ENCODE measurements around the gene PCNP.
"Not testable (repeated sequence)": the region's sequence is repeated elsewhere in the genome, so short reads cannot be mapped to it uniquely, and the experiment has no call there.

The PCNP gene, protein sequence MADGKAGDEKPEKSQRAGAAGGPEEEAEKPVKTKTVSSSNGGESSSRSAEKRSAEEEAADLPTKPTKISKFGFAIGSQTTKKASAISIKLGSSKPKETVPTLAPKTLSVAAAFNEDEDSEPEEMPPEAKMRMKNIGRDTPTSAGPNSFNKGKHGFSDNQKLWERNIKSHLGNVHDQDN

DNA sequence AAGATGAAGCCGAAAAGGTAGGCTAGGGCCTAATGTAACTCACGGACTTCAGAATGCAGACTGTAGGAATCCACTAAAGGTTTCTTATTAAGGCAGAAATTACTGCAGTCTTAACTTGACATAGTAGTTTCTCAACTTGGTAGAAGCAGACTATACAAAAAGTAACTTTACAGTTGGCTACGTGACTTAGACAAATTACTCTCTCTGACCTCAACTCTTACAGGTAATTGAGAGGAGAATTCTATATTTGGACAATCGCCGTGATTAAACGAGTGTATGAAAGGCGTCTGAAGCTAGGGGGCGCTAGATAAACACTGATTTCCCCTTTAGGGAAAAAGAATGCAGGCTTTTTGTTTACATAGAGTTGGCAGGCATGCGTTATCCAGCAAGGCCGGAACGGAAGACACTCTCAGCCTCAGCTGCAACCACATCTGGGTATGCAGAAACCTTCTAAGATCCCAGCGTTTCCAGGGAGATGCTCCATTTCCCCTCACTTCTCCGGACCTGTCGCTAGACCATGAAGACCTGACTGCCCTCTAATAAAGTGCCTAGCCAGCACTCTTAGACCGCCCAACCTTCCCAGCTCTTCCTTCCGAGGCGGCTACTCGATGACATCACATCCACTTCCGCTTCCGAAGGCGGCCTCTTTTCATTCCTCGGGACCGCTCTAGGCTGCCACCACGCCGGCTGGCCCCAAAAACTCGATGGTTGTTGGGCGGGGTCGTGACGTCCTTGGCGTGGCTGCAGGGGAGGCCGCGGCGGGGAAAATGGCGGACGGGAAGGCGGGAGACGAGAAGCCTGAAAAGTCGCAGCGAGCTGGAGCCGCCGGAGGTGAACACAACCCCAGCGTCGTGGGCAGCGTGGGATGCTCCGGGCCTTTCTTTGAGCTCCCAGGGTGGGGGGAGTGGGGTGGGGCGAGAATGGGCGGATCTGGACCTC lies at the start of gene PCNP:
TSS of gene PCNP (plus strand) at position 732 of the 939 bp plus-strand sequence. CDS start at position 768, 36 bp downstream.
- DNase-seq = peak; percentile 99

DNA sequence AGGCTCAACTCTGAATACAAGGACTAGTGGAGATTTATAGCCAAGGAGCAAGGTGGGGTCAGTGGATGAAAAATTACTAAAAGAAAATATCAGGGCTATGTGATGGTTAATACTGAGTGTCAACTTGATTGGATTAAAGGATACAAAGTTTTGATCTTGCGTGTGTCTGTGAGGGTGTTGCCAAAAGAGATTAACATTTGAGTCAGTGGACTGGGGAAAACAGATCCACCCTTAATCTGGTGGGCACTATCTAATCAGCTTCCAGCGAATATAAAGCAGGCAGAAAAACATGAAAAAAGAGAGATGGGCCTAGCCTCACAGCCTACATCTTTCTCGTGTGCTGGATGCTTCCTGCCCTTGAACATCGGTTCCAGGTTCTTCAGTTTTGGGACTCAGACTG lies 46.5 kb upstream of the PCNP start:
- no peak for DNase-seq

DNA sequence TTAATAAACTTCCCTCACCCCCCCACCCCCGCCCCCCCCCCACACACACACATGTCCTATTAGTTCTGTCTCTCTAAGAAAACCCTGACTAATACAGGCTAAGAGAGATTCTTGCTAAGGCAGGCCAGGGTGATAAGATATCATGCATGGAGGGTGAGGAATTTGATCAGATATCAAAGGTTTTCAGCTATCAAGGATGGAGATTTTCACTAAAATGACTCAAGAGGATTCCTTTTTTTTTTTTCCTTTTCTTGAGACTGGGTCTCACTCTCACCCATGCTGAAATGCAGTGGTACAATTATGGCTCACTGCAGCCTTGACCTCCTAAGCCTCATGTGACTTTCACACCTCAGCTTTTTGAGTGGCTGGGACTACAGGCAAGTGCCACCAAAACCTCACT lies 46.1 kb upstream of the PCNP start:
- DNase-seq = no peak

DNA sequence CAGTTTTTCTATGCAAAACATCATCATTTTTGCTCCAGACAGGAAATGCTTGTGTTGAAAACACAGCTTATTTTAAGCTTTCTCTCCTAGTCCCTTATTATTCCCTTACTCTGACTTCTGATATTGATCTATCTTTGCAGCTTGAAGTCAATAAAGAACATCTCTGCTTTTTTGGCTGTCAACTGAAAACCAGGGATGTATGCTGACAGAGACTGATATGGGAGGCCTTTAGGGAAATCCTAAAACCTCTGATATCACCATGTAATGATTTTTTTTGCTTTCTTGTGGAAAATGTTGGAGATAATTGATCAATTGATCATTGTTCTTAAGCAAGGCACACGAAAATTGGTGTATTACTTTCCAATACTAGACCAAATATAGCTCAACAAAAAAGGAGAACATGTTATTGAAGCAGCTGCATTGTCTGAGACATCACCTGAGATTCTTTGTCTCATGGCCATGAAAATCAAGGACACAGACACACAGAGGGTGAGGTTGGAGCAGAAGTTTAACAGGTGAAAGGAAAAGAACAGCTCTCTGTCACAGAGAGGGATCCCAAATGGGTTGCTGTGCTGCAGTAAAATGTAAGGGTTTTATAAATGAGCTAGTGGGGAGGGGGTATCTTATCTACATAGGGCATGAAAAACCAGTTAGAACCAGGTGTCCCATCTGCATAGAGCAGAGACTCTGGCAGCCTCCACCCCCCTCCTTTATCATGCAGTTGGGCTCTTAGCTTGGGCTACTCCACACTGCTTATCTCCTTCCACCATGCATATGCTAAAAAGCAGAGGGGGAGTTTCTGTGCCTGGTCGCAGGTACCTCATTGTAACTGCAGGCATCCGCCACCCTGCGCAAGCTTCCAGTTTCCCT lies 43.9 kb upstream of the PCNP start:
- no peak for DNase-seq

DNA sequence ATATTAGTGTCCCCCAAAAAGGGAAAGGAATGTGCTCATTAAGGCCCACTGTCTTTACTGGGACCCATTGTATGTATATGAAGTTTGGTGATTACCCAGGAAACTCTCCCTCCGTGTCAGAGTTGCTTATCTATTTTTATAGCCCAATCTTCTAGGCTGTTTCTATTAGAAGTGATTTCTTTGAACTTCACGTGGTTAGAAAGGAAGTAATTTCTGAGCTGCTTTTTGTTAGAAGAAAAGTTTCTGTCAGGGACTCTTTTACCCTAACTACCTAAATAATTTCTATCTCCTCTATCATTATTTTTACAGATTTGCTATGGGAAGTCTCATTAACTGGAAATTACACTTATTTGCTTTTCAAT lies 43.3 kb upstream of the PCNP start:
- peak; percentile 36 for DNase-seq

DNA sequence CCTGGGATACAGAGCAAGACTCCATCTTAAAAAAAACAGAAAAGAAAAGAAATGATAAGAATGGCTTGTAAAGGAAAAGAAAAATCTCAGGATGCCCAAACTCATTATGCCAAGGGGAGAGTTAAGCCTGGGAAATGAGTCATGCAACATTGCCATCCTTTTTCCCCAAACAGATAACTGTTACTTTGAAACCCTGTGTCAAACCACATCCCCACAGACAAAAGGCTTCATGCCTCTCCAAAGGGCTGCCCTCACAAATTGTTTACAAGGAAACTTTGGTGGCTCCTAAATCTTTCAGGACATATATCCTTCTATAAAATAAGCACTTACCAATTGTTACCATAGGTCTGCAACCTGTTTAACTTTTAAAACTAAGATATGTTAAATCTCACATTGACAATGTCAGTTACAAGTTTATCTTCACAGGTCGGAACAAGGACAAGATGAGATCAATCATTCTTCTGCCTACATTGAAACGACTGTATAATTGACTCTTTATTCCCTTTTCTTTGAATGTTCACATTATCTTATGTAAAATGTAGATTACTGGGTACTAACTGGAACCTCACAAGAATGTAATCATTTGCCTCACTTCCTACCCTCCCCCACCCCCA lies 42.4 kb upstream of the PCNP start:
- DNase-seq = peak; percentile 20

DNA sequence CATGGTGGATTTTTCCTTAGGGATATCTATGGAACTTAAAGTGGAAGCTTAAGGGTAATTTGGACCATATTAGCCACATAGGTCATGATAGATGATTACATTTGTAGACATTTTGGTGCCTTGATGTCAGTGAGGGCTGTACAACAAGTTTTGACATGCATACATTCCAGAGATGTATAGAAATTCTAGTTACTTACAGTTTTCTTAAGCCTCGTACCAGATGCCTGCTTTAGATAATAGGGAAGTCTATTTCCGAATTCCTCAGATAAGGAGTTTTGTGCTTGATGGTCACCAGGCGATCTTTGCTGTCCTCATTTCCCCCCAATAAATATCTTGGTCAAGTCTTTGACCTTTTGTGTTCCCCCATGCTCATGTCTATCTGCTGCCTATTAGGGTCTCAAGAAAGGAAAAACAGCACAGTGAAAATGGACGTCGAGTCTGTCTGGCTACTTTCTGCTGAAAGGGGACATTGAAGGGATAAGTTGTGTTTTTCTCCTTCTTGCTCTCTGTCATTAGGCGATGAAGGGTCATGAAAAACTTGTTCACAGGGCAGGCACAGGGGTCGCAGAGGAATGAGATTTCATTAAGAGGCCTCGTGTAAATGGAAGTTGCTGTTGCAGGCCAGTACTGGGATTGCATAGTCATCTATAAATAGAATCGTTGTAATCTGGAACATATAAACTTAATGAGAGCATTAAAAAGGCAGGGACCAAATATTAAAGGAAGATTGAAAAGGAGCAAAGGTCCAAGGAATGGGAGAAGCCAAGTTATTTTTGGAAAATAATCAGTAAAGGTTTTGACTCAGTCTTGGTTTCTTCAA lies 41.0 kb upstream of the PCNP start:
- no peak for DNase-seq

DNA sequence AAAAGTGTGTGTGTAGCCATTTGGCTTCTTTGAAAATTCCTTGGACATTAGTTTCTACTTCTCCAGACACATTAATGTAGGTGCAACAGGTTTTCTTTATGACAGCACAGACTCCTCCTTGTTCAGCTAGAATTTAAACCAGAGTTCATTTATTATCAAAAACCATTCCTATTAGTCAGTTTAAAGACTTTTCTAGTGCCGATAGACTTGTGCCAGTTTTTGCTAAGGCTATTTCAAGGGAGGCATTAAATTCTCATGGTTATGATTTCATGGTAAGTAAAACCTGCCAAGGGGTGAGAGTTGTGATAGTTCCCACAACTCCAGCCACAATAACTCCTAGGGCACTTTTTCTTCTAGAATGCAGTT lies 40.4 kb upstream of the PCNP start:
- DNase-seq = no peak

DNA sequence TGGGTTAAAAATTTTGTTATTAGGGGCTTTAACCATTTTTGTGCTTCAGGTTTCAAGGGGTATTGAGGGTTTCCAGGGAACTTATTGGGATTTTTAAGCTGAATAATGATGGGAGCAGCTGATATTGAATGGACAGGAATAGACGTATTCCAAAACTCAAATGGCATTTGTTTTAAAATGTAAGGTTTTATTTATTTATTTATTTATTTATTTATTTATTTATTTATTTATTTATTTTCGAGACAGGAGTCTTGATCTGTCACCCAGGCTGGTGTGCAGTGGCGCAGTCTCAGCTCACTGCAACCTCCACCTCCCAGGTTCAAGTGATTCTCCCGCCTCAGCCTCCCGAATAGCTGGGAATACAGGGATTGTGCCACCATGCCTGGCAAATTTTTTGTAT lies 38.8 kb upstream of the PCNP start:
- no peak for DNase-seq

DNA sequence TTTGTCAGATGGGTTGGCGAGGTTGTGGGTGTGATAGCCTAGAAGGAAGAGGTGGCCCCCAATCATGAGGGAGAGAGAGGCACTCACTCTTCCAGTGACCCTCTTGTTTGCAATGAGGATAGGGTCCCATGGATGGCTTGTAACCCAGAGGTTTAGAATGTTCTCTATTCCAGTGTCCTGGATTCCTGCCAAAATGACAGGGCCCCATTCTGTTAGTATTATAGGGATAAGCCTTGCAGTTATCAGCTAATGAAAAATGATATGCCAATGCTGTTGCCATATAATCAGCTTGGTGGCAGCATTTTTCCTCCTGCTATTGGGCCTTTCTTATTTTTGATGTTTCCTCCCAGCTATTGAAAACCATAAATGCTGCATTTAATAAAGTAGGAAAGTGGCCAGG lies 37.7 kb upstream of the PCNP start:
- no peak for DNase-seq

DNA sequence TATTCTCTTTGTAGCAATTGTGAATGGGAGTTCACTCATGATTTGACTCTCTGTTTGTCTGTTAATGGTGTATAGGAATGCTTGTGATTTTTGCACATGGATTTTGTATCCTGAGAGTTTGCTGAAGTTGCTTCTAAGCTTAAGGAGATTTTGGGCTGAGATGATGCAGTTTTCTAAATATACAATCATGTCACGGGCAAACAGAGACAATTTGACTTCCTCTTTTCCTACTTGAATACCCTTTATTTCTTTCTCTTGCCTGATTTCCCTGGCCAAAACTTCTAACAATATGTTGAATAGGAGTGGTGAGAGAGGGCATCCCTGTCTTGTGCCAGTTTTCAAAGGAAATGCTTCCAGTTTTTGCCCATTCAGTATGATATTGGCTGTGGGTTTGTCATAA lies 37.0 kb upstream of the PCNP start:
- DNase-seq = not testable (repeated sequence)

DNA sequence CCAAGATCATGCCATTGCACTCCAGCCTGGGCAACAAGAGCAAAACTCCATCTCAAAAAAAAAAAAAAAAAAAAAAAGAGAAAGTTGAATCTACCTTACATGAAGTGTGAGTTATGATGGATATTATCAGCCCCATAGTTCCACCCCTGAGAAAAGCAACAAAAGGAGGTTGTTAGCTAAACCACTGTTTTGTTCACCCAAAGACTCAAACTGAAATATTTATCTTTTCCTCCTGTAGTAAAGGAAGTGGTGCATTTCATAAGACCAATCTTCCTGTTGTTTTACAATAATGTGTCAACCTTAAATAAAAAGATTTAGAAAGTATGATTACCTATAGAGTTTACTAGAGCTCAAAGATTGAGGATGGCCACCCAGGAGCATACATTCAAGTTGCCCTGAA lies 31.0 kb upstream of the PCNP start:
- peak; percentile 36 for DNase-seq

DNA sequence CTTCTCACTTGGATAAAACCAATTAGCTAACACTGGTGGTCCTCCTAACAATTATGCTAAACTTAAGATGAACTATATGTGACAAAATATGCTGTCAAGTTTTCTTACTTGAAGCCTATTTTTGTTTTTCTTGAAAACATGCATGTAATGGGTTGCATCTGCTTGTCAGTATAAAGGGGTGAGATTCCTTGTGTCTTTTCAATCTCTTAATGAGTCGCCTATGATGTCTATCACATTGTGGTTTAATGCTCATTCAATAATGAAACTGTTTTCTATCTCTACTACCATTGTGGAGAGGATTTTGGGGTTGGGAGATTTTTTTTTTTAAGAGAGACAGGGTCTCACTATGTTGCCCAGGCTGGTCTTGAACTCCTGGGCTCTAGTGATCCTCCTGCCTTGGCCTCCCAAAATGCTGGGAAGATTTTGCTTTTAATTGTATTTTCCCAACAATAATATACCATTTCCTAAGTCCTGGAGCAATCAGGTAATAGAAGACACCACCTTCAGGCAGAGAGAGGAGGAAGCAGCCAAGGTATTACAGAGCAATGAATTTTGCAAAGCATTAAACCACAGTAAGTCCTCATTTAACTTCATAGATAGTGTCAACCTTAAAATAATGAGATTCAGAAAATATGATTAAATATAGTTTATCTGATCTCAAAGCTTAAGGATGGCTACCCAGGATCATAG lies 29.7 kb upstream of the PCNP start:
- no peak for DNase-seq

DNA sequence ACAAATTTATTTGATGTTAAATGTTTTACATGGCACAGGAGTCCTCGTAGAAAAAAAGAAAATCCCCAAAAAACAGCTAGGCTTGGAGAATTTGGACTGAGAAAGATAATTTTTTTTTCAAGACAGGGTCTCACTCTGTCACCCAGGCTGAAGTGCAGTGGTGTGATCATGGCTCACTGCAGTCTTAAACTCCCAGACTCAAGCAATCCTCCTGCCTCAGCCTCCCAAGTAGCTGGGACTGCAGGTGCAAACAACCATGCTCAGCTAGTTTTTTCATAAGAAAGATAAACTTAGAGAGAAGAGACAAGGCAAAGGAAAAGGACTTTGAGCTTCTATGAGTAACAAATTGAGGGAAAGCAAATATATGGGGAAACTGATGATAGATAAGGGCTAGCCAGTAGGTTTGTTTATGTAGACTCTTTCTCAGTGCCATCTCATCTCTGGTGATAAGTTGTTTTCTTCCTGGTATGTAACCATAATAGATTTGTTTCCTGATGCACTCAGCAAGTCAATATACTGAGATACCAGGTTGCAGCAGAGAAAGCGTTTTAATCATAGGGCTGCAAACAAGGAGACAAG lies 25.4 kb upstream of the PCNP start:
- DNase-seq = no peak

DNA sequence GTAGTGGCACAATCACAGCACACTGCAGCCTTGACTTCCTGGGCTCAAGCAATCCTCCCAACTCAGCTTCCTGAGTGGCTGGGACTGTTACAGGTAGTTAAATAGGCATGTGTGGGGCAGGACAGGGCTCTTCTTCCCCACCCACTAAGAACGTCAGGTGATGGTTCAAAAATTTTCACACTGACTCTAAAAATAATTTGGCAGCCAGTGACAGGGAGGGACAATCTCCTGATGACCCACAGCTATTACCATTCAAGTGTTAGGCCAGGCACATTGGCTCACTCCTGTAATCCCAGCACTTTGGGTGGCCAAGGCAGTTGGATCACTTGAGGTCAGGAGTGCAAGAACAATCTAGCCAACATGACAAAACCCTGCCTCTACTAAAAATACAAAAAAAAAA lies 24.5 kb upstream of the PCNP start:
- no peak for DNase-seq

DNA sequence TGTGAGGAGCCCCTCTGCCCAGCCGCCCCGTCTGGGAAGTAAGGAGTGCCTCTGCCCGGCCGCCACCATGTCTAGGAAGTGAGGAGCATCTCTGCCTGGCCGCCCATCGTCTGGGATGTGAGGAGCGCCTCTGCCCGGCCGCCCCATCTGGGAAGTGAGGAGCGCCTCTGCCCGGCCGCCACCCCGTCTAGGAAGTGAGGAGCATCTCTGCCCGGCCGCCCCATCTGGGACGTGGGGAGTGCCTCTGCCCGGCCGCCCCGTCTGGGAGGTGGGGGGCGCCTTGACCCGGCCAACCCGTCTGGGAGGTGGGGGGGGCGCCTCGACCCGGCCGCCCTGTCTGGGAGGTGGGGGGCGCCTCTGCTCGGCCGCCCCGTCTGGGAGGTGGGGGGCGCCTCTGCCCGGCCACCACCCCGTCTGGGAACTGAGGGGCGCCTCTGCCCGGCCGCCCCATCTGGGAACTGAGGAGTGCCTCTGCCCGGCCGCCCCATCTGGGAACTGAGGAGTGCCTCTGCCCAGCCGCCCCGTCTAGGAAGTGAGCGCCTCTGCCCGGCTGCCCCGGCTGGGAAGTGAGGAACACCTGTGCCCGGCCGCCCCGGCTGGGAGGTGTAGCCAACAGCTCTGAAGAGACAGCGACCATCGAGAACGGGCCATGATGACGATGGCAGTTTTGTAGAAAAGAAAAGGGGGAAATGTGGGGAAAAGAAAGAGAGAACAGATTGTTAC lies 22.5 kb upstream of the PCNP start:
- not testable (repeated sequence) for DNase-seq

DNA sequence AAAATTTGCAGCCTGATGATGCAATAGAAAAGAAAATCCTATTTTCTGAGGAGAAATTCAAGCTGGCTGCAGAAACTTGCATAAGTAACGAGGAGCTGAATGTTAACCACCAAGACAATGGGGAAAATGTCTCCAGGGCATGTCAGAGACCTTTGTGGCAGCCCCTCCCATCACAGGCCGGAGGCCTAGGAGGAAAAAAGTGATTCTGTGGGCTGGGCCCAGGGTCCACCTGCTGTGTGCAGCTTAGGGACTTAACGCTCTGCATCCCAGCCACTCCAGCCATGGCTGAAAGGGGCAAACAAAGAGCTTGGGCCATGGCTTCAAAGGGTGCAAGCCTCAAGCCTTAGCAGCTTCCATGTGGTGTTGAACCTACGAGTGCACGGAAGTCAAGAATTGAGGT lies 20.6 kb upstream of the PCNP start:
- DNase-seq = not testable (repeated sequence)

DNA sequence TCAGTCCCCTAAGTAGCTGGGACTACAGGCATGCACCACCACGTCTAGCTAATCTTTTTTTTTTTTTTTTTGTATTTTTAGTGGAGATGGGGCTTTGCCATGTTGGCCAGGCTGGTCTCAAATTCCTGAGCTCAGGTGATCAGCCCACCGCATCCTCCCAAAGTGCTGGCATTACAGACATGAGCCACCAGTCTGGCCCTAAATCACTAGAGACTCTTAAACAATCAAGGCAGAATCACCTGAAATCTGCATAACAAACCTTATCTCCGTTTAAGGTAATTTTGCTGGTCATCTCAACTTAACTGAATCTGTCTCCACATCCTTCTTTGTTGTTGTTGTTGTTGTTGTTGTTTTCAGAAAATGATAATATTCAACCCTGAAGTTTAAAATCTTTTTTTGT lies 17.9 kb upstream of the PCNP start:
- DNase-seq = no peak

DNA sequence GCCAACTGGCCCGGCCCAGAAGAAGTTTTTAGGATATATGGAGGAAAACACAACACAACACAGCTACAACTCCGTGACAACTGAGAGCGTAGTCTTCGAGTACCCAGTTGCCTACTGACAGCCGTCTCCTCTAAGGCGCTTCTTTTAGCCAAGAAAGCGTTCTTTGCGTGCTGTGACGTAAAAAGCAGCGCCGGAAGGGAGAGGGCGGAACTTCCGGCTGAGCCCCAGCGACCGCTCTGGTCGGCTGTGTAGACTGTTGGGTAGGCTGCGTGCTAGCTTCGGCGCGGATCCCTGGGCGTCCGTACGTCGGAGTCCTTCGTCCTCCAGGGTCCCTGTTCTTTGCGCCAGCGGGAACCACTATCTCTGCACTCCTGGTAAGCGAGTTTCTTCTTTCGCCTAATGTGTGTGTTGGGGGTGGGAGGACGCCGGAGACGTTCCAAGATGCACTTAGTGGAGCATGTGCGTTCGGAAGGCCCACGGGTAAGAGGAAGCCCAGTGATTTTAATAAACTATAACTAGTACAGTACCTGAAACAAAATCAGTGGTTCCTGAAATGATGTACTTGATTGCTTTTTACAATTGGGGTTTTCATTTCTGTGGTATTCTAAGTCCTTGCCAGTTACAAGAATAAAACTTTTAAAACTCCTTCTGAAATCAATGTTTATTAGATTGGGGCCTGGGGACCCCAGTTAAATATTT lies 12.2 kb upstream of the PCNP start, which contains the start of gene TRMT10C:
TSS of gene TRMT10C (plus strand) at position 239 of the 699 bp plus-strand sequence. CDS start 2,914 bp downstream, outside the sequence.
- peak; percentile 95 for DNase-seq

Data from CD4-positive, alpha-beta T cell treated with Interleukin-17A for 1 hour (primary cell).